ENCODE measurements around the gene KCNK1. TPM values are rescaled to one million over a fixed set of nuclear protein-coding genes. Genes with fewer than 3 reads are reported as not detected.

KCNK1 gene
- total and polyA plus RNA-seq, 4 donors, result 2.5 to 12.3 (median 4.5) TPM

- TF ChIP-seq ZBTB33 (IDR thresholded peaks at IDR 0.05) (no peak), JUND (IDR thresholded peaks at IDR 0.05) (no peak)
These were observed 47.0 kb upstream of the KCNK1 start (continued) for GRCh38 chr1:233566886-233567285.

- Histone ChIP-seq H3K9me3 (ENCODE audit: control insufficient read depth in 4 of 4, low read length in 3 of 4) (no peaks in the 10 kb centered on the region), H3K27me3 (ENCODE audit: control insufficient read depth in 4 of 4, insufficient read depth in 4 of 4, low read length in 3 of 4) (no peaks in the 10 kb centered on the region), H3K4me1 (ENCODE audit: control insufficient read depth in 4 of 4, insufficient read depth in 4 of 4, low read length in 3 of 4) (no peaks in the 10 kb centered on the region), H3K27ac (ENCODE audit: low read depth in 1 of 2, low read length in 2 of 2) (no peak overlapping the region), H3K4me3 (ENCODE audit: low read depth in 1 of 3, low read length in 3 of 3) (no peak overlapping the region), H3K9ac (ENCODE audit: low read depth in 1 of 2, low read length in 2 of 2) (no peak overlapping the region), H3K36me3 (ENCODE audit: control insufficient read depth in 4 of 4, insufficient read depth in 3 of 4, low read depth in 1 of 4, low read length in 3 of 4) (no peaks in the 10 kb centered on the region)
- DNase-seq (ENCODE audit: low spot score), result no peak
- TF ChIP-seq JUND (IDR thresholded peaks at IDR 0.05), result no peak
- TF ChIP-seq ATF3 (IDR thresholded peaks at IDR 0.05), result no peak
- TF ChIP-seq RAD21 (IDR thresholded peaks at IDR 0.05), result no peak
- no peak for TF ChIP-seq YY1 (IDR thresholded peaks at IDR 0.05)
- no peak for TF ChIP-seq ZBTB33 (IDR thresholded peaks at IDR 0.05)
- no peak for TF ChIP-seq TAF1 (conservative IDR thresholded peaks at IDR 0.05)
- no peak for TF ChIP-seq SP1 (IDR thresholded peaks at IDR 0.05)
These were observed 44.3 kb upstream of the KCNK1 start for GRCh38 chr1:233569636-233570035.

- Histone ChIP-seq H3K36me3 (ENCODE audit: control insufficient read depth in 4 of 4, insufficient read depth in 3 of 4, low read depth in 1 of 4, low read length in 3 of 4) (no peaks in the 10 kb centered on the region), H3K9ac (ENCODE audit: low read depth in 1 of 2, low read length in 2 of 2) (no peak overlapping the region), H3K27me3 (ENCODE audit: control insufficient read depth in 4 of 4, insufficient read depth in 4 of 4, low read length in 3 of 4) (no peaks in the 10 kb centered on the region), H3K4me3 (ENCODE audit: low read depth in 1 of 3, low read length in 3 of 3) (no peak overlapping the region), H3K27ac (ENCODE audit: low read depth in 1 of 2, low read length in 2 of 2) (no peak overlapping the region), H3K9me3 (ENCODE audit: control insufficient read depth in 4 of 4, low read length in 3 of 4) (no peaks in the 10 kb centered on the region), H3K4me1 (ENCODE audit: control insufficient read depth in 4 of 4, insufficient read depth in 4 of 4, low read length in 3 of 4) (no peaks in the 10 kb centered on the region)
- WGBS, result 70% methylated on average over 3 of the region's 3 CpGs
- DNase-seq (ENCODE audit: low spot score), result no peak
- TF ChIP-seq HNF4G (IDR thresholded peaks at IDR 0.05) (no peak), YY1 (IDR thresholded peaks at IDR 0.05) (no peak), EGR1 (IDR thresholded peaks at IDR 0.05; ENCODE audit: low read depth in 2 of 2) (no peak), GABPA (IDR thresholded peaks at IDR 0.05 in 1 of 2, conservative IDR thresholded peaks at IDR 0.05 in 1 of 2) (no peak), FOXA1 (IDR thresholded peaks at IDR 0.05) (no peak), HNF4A (conservative IDR thresholded peaks at IDR 0.05) (no peak), REST (IDR thresholded peaks at IDR 0.05) (no peak), NR2F2 (IDR thresholded peaks at IDR 0.05) (no peak), FOXA2 (IDR thresholded peaks at IDR 0.05) (no peak), ATF3 (IDR thresholded peaks at IDR 0.05) (no peak), JUND (IDR thresholded peaks at IDR 0.05) (no peak), RAD21 (IDR thresholded peaks at IDR 0.05) (no peak), MAX (IDR thresholded peaks at IDR 0.05) (no peak), TAF1 (conservative IDR thresholded peaks at IDR 0.05) (no peak)
These were observed 43.7 kb upstream of the KCNK1 start for GRCh38 chr1:233570216-233570615.

Measured in liver (tissue), 9 donors.